ENCODE results near the gene FIP1L1.

GRCh38 chr4:53500546-53500945, 123.1 kb downstream of the FIP1L1 start:
- TF ChIP-seq CTCF (IDR thresholded peaks at IDR 0.05; ENCODE audit: low read depth, low read length) (no peak), EZH2phosphoT487 (IDR thresholded peaks at IDR 0.05; ENCODE audit: low read depth) (no peak)

Measured in OCI-LY3 (cell line).